Rectal smooth muscle tissue (tissue), 1 donor: ENCODE measurements around the gene RAB3D.

Experiments
- H3K27ac ChIP-seq: one replicate; pipeline ENCODE4 v1.7.0; 2013; ENCODE audit warnings: low read depth, low read length, inconsistent platforms
- H3K27me3 ChIP-seq: one replicate; pipeline ENCODE4 v1.7.0; 2013; ENCODE audit warnings: low read length; ENCODE audit not compliant: control insufficient read depth, insufficient read depth
- H3K36me3 ChIP-seq: one replicate; pipeline ENCODE4 v1.7.0; 2013; ENCODE audit warnings: low read length; ENCODE audit not compliant: control insufficient read depth, insufficient read depth
- H3K4me1 ChIP-seq: one replicate; pipeline ENCODE4 v1.7.0; 2013; ENCODE audit warnings: low read length; ENCODE audit not compliant: control insufficient read depth, insufficient read depth
- H3K4me3 ChIP-seq: one replicate; pipeline ENCODE4 v1.7.0; 2013; ENCODE audit warnings: low read length
- H3K9ac ChIP-seq: one replicate; pipeline ENCODE4 v1.7.0; 2013; ENCODE audit warnings: low read length

The RAB3D gene

DNA sequence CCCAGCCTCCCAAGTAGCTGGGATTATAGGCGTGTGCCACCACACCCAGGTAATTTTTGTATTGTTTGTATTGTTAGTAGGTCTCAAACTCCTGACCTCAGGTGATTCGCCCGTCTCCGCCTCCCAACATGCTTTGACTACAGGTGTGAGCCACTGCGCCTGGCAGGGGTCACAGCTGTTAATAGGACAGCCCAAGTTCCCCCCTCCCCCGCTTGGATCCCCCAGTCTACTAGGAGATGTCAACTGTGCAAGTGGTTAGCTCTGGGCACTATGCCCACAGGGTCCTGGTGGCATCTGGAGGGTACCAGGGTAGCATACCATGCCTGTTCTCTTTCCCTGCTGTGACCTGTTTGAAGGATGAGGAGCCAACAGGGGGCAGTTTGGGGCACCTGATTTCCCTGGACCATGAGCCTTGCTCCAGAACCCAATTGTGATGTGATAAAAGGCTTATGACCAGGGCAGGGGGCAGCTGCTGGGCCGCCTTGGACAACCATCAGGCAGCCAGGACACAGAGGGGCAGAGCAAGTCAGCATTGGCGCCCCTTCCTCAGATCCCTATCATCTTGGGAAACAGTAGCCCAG is 43.7 kb downstream of the RAB3D start, which contains the start of gene TSPAN16:
Gene TSPAN16, plus strand, starts transcription at position 496 of the 581 bp plus-strand sequence. CDS start 138 bp downstream, outside the sequence.
- H3K4me1 ChIP-seq = no peaks in the 10 kb centered on the region
- no peak within 1 kb of the TSS for H3K4me3 ChIP-seq
- no peak within 1 kb of the TSS for H3K27ac ChIP-seq
- H3K9ac ChIP-seq = no peak within 1 kb of the TSS
- H3K36me3 ChIP-seq = no peaks in the 10 kb centered on the region
- no peaks in the 10 kb centered on the region for H3K27me3 ChIP-seq

DNA sequence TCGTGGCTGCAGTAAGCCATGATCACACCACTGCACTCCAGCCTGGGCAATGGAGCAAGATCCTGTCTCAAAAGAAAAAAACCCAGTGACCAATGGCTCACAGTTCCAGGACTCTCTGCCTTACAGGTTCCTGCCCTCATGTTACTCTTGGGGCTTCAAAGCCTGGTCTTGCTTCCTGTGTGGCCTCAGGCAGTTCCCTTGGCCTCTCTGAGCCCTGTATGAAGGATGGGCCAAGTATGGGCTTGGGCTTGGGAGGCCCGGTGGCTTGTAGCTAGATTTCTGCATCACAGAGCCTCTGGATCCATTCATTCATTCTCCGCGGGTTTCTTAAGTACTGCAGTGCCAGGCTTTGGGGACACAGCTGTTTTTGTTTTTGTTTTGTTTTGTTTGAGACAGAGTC is 44.3 kb downstream of the RAB3D start:
- Histone ChIP-seq H3K27me3 (no peaks in the 10 kb centered on the region), H3K36me3 (no peaks in the 10 kb centered on the region), H3K4me3 (no peak overlapping the region), H3K9ac (no peak overlapping the region), H3K27ac (no peak overlapping the region), H3K4me1 (no peaks in the 10 kb centered on the region)

DNA sequence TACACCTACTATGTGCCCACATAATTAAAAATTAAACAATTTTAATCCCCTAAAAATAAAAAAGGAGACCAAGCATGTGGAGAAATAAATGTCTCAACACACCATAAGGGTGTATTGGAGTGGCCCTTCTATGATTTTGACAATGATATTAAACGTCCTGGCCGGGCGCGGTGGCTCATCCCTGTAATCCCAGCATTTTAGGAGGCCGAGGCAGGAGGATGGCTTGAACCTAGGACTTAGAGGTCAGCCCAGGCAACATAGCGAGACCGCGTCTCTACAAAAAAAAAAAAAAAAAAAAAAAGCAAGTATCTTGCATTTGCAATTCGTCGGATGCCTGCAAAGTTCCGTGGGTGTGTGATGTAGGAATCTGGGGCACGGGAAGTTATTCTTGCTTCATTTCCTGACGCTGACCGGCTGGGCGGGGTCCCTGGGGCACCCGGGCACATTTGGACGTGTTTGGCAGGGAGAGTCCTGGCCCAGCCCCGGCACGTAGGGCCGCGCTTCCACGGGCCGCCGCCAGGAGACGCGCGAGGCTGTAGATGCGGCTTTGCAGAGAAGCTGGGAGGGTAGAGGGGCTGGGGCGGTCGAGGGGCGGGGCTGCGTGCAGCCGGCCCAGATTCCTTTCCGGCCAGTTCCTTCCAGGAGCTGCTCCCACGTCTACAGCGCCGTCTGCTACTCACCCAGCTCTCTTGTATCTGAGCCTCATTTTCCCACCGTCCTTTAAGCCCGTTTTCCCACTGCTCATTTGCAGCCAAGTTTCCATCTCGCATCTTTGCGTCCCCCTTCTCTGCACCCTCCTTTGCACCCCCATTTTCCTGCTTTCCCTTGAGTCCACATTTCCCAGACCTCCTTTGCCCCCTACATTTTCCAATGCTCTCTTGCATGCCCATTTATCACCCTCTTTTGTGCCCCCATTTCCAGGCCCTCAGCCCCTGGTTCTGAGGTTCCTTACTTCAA is 45.7 kb downstream of the RAB3D start:
- H3K36me3 ChIP-seq = no peaks in the 10 kb centered on the region
- no peak overlapping the region for H3K27ac ChIP-seq
- no peak overlapping the region for H3K9ac ChIP-seq
- no peaks in the 10 kb centered on the region for H3K27me3 ChIP-seq
- no peaks in the 10 kb centered on the region for H3K4me1 ChIP-seq
- H3K4me3 ChIP-seq = peak overlapping the region; percentile 55

DNA sequence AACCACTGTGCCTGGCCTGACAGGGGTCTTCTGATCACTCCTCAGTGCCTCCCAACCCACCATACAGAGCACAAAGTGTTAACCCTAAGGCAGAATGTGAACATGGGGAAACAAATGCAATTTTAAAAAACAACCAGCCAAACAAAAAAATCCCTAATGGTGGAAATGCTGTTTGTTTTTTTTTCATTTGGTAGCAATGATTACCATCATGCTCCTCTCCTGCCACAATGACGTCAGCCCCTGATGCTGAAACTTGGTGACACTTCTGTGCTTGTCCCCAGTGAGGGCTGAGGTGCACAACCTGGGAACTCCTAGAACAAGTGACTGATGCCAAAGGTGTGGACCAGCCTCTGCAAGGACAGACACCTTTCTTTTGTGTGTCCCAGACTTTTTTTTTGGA is 47.5 kb downstream of the RAB3D start:
- Histone ChIP-seq H3K27ac (no peak overlapping the region), H3K4me3 (no peak overlapping the region), H3K9ac (no peak overlapping the region), H3K4me1 (no peaks in the 10 kb centered on the region), H3K27me3 (no peaks in the 10 kb centered on the region), H3K36me3 (no peaks in the 10 kb centered on the region)

DNA sequence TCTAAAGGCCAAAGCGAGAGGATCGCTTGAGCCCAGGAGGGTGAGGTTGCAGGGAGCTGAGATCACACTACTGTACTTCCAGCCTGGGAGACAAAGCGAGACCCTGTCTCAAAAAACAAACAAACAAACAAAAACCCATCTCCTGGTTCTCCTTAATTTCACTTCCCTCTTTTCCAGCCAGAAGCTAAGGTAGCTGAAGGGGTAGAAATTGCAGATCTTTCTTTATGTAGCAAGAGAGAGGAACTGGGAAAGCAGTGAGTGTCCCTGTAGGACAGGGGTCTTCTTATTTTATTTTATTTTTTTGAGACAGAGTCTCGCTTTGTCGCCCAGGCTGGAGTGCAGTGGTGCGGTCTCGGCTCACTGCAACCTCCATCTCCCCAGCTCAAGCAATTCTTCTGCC is 48.0 kb downstream of the RAB3D start:
- H3K9ac ChIP-seq = no peak overlapping the region
- no peaks in the 10 kb centered on the region for H3K36me3 ChIP-seq
- H3K4me3 ChIP-seq = no peak overlapping the region
- H3K27me3 ChIP-seq = no peaks in the 10 kb centered on the region
- H3K4me1 ChIP-seq = no peaks in the 10 kb centered on the region
- no peak overlapping the region for H3K27ac ChIP-seq

DNA sequence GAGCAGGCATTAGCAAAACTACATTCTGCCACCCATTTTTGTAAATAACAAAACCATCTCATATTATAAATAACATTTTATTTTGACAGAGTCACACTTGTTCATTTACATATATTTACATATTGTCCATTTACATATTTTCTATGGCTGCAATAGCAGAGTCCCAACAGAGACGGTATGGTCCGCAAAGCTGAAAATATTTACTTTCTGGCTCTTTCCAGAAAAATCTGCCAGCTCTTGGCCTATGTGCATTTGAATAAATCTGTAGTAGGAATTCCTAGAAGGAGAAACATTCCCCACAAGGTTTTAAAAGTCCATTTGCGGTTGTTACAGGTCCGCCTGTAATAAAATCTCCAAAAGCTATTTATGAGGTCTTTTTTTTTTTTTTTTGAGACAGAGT is 49.2 kb downstream of the RAB3D start:
- Histone ChIP-seq H3K36me3 (no peaks in the 10 kb centered on the region), H3K9ac (no peak overlapping the region), H3K27ac (no peak overlapping the region), H3K4me3 (no peak overlapping the region), H3K4me1 (no peaks in the 10 kb centered on the region), H3K27me3 (no peaks in the 10 kb centered on the region)

DNA sequence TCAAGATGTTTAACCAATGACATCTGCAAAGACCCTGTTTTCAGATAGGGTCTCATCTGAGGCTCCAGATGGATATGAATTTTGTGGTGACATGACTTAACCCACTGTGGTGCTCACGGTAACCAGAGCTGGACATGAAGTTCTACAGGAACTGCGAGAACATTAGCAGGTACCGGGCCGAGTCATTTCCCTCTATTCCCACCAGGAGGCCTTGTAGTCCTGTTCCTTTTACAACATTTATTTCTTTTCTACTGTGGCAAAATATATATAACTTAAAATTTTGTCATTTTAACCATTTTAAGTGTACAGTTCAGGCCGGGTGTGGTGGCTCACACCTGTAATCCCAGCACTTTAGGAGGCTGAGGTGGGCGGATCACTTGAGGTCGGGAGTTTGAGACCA is 51.1 kb downstream of the RAB3D start:
- H3K36me3 ChIP-seq = no peaks in the 10 kb centered on the region
- H3K9ac ChIP-seq = no peak overlapping the region
- H3K4me3 ChIP-seq = no peak overlapping the region
- no peak overlapping the region for H3K27ac ChIP-seq
- no peaks in the 10 kb centered on the region for H3K4me1 ChIP-seq
- no peaks in the 10 kb centered on the region for H3K27me3 ChIP-seq

DNA sequence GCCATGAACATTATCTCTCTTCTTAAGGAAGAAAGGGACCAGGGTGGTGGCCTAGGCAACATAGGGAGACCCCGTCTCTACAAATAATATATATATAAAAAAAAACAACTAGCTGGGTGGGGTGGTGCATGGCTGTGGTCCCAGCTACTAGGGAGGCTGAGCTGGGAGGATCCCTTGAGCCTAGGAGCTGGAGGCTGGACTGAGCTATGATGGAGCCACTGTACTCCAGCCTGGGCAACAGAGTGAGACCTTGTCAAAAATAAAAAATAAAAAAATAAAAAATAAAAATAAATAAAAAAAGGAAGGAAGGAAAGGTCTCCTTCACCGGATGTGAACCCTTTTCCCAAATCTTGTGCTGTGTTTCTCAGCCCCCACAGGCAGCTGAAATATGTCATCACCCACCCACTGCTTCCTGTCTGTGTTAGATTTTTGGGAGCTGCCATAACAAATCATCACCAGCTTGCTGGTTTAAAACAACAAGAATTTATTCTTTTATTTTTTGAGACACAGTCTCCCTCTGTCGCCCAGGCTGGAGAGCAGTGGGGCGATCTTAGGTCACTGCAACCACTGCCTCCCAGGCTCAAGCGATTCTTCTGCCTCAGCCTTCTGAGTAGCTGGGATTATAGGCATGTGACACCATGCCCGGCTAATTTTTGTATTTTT is 53.0 kb downstream of the RAB3D start:
- no peaks in the 10 kb centered on the region for H3K36me3 ChIP-seq
- no peak overlapping the region for H3K4me3 ChIP-seq
- H3K27ac ChIP-seq = no peak overlapping the region
- no peaks in the 10 kb centered on the region for H3K27me3 ChIP-seq
- H3K9ac ChIP-seq = no peak overlapping the region
- H3K4me1 ChIP-seq = no peaks in the 10 kb centered on the region

DNA sequence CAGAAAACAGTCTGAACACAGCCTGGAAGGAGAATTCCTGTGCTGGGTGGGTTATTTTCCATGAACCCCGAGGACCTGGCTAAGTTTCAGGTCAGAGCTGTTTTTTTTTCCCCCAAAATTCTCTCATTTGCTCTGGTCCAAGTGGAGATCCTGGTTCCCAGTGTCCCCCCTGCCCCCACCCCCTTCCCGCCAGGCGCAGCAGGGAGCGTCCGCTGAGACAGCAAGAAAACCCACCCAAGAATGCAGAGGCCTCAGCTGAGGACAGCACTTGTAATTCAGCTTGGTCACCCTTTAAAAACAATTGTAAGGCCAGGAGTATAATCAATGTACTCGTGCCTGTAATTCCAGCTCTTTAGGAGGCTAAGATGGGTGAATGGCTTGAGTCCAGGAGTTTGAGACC is 54.9 kb downstream of the RAB3D start:
- Histone ChIP-seq H3K4me3 (no peak overlapping the region), H3K4me1 (no peaks in the 10 kb centered on the region), H3K9ac (no peak overlapping the region), H3K27me3 (no peaks in the 10 kb centered on the region), H3K27ac (no peak overlapping the region), H3K36me3 (no peaks in the 10 kb centered on the region)

DNA sequence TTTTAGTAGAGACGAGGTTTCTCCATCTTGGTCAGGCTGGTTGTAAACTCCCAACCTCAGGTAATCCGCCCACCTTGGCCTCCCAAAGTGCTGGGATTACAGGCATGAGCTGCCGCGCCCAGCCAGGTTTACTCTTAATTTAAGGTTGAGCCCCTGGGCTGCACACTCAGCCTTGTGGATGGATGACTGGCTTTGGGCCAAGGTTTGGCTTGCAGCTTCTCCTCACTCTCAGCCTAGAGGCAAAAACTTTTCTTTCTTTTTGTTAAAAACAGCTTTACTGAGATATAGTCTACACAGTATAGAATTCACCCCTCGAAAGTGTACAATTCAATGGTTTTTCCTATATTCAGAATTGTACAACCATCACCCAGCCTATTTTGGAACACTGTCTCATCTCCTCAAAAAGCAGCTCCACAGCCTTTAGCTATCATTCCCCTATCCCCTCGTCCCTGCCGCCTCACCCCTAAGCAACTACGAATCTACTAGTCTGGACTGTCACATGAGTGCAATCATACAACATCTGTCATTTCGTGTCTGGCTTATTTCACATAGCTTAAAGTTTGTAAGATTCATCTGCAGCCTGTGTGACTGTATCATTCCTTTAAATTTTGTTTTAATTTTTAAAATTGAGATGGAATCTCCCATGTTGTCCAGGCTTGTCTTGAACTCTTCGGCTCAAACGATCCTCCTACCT is 58.0 kb downstream of the RAB3D start:
- Histone ChIP-seq H3K4me3 (no peak overlapping the region), H3K4me1 (no peaks in the 10 kb centered on the region), H3K27ac (no peak overlapping the region), H3K9ac (no peak overlapping the region), H3K27me3 (no peaks in the 10 kb centered on the region), H3K36me3 (no peaks in the 10 kb centered on the region)

DNA sequence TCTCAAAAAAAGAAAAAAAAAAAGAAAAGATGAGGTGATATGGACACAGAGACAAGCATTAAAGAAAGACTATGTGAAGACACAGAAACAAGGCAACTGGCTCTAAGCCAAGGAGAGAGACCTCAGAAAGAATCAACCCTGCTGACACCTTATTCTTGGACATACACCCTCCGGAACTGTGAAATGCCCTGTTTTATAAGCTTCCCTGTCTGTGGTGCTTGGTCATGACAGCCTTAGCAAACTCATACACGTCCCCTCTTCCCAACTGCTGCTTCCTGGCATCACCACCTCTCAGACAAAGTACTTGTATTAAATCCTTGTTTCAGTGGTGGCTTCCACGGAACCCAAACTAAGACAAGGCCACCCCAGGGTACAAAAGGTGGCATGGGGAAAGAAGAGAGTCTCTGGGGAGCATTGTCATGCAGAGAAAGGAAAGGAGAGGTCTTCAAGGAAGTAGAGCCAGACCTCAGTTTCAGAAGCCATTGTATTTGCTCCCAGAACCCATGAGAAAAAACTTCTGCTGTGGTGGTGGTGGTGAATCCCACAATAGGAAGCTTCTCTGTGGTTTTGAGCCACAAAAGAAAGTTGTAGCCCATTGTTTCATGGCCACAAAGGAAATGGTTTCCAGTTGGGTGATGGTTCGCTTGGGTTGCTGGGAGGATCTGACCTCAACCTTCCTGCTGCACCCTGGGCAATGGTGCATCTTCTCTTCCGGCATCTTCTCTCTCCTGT is 59.8 kb downstream of the RAB3D start:
- Histone ChIP-seq H3K27me3 (no peaks in the 10 kb centered on the region), H3K4me3 (no peak overlapping the region), H3K27ac (no peak overlapping the region), H3K4me1 (no peaks in the 10 kb centered on the region), H3K36me3 (no peaks in the 10 kb centered on the region), H3K9ac (no peak overlapping the region)
